ENCODE data around the gene MYF5.

Gene MYF5

GRCh38 chr12:80704420-80704819, 12.3 kb upstream of the MYF5 start:
- in situ Hi-C loops (cut with MboI; ENCODE audit: low pct_unique_long_range_greater_than_20kb, low sequenced_read_pairs, unreplicated experiment) = no loop called here
- no peak for DNase-seq (ENCODE audit: low spot score)
- TF ChIP-seq CTCF (IDR thresholded peaks at IDR 0.05; ENCODE audit: extremely low read depth, insufficient read depth, missing control alignments) = no peak

GRCh38 chr12:80707126-80707829, 9.4 kb upstream of the MYF5 start, which contains the start of gene MYF6:
Gene MYF6, plus strand, starts transcription at chr12:80707634. Its CDS starts 86 bp downstream, at chr12:80707720.
- no peak for TF ChIP-seq CTCF (IDR thresholded peaks at IDR 0.05; ENCODE audit: extremely low read depth, insufficient read depth, missing control alignments)
- DNase-seq (ENCODE audit: low spot score) = no peak
- in situ Hi-C loops (cut with MboI; ENCODE audit: low pct_unique_long_range_greater_than_20kb, low sequenced_read_pairs, unreplicated experiment) = no loop called here

- TF ChIP-seq CTCF (IDR thresholded peaks at IDR 0.05; ENCODE audit: extremely low read depth, insufficient read depth, missing control alignments) = no peak
- no peak for DNase-seq (ENCODE audit: low spot score)
- in situ Hi-C loops (cut with MboI; ENCODE audit: low pct_unique_long_range_greater_than_20kb, low sequenced_read_pairs, unreplicated experiment) = no loop called here
These were observed 8.9 kb upstream of the MYF5 start for GRCh38 chr12:80707830-80708258.

- no peak for DNase-seq (ENCODE audit: low spot score)
- no peak for TF ChIP-seq CTCF (IDR thresholded peaks at IDR 0.05; ENCODE audit: extremely low read depth, insufficient read depth, missing control alignments)
- in situ Hi-C loops (cut with MboI; ENCODE audit: low pct_unique_long_range_greater_than_20kb, low sequenced_read_pairs, unreplicated experiment) = no loop called here
These were observed 8.3 kb upstream of the MYF5 start for GRCh38 chr12:80708259-80708974.

GRCh38 chr12:80708975-80709328, 7.8 kb upstream of the MYF5 start:
- in situ Hi-C loops (cut with MboI; ENCODE audit: low pct_unique_long_range_greater_than_20kb, low sequenced_read_pairs, unreplicated experiment) = no loop called here
- DNase-seq (ENCODE audit: low spot score) = no peak
- TF ChIP-seq CTCF (IDR thresholded peaks at IDR 0.05; ENCODE audit: extremely low read depth, insufficient read depth, missing control alignments) = no peak

GRCh38 chr12:80709811-80710726, 6.6 kb upstream of the MYF5 start:
- in situ Hi-C loops (cut with MboI; ENCODE audit: low pct_unique_long_range_greater_than_20kb, low sequenced_read_pairs, unreplicated experiment) = no loop called here
- TF ChIP-seq CTCF (IDR thresholded peaks at IDR 0.05; ENCODE audit: extremely low read depth, insufficient read depth, missing control alignments) = peak; percentile 51
- DNase-seq (ENCODE audit: low spot score) = no peak
